Gastrocnemius medialis (tissue), 4 donors: Measurements from ENCODE around the gene LIN28B. TPM values are rescaled to one million over a fixed set of nuclear protein-coding genes. Genes with fewer than 3 reads are reported as not detected.

Source experiments
- ATAC-seq, 2 donors: fragments of 150-250 bp; one replicate each; pipeline ENCODE4 v1.9.1; 2016
- DNase-seq, 2 donors: peaks; one replicate each; pipeline ENCODE4 v3.0.0-alpha.2; 2019
- H3K27ac ChIP-seq, 4 donors: fragments of 200-600 bp; sonication (generic); 1 replicate in 1 of 4; 2 replicates in 3 of 4; pipeline ENCODE4 v1.5.1; 2016 to 2018; ENCODE audit warnings: mild to moderate bottlenecking in 2 of 4, moderate library complexity in 1 of 4
- H3K27me3 ChIP-seq, 3 donors: fragments of 200-600 bp; sonication (generic) in 2 of 3; 1 replicate in 1 of 3; 2 replicates in 2 of 3; pipeline versions ENCODE4 v1.5.1 to v1.6.0; 2016 to 2019; ENCODE audit warnings: mild to moderate bottlenecking in 1 of 3, moderate library complexity in 1 of 3
- H3K36me3 ChIP-seq, 2 donors: fragments of 200-600 bp; sonication (generic) in 1 of 2; one replicate each; pipeline ENCODE4 v1.5.1; 2017 to 2018
- H3K4me1 ChIP-seq, 2 donors: fragments of 200-600 bp; sonication (generic) in 1 of 2; one replicate each; pipeline ENCODE4 v1.5.1; 2016 to 2017; ENCODE audit warnings: mild to moderate bottlenecking in 2 of 2
- H3K4me3 ChIP-seq, 4 donors: fragments of 200-600 bp; sonication (generic) in 3 of 4; 1 replicate in 1 of 4; 2 replicates in 3 of 4; pipeline ENCODE4 v1.5.1; 2016 to 2019; ENCODE audit warnings: mild to moderate bottlenecking in 2 of 4
- H3K9me3 ChIP-seq, 3 donors: fragments of 200-600 bp; sonication (generic) in 2 of 3; 1 replicate in 1 of 3; 2 replicates in 2 of 3; pipeline ENCODE4 v1.5.1; 2016 to 2019
- POLR2A ChIP-seq, 2 donors: fragments of 450-650 bp; IDR thresholded peaks; one replicate each; pipeline ENCODE4 v1.6.1; 2017; ENCODE audit warnings: antibody characterized with exemption in 2 of 2, mild to moderate bottlenecking in 2 of 2, moderate library complexity in 2 of 2
- in situ Hi-C, 4 donors: fragments of 200-750 bp; cut with MboI; loops; one replicate each; pipeline versions ENCODE4 v1.15.0 to v1.8.0; 2017; ENCODE audit warnings: low sequenced_read_pairs in 4 of 4
- intact Hi-C: fragments of 100-400 bp; cut with DNase I; formaldehyde crosslinking; loops from one replicate; pipeline ENCODE4 v1.15.1; 2023; ENCODE audit warnings: low total_unique reads
- total RNA-seq, 4 donors: library from RNA; depleted of rRNA; stranded (reverse); fragments of >200 nt; gene quantifications; one replicate each; pipeline versions ENCODE4 v1.1.0 to v1.2.3, GENCODE V29; 2016
- TF ChIP-seq, protein P1 (sequence below), 5 experiments: fragments of 450-650 bp in 3 of 5; fragments of 200-600 bp in 2 of 5; sonication (generic) in 2 of 5; IDR thresholded peaks in 4 of 5; conservative IDR thresholded peaks in 1 of 5; 1 replicate in 4 of 5; 2 replicates in 1 of 5; pipeline ENCODE4 v1.5.1; 2016 to 2019; ENCODE audit warnings: antibody characterized with exemption in 5 of 5, mild to moderate bottlenecking in 3 of 5, moderate library complexity in 3 of 5

The LIN28B gene
- total RNA-seq, 4 donors from 2014 or later = not detected

DNA sequence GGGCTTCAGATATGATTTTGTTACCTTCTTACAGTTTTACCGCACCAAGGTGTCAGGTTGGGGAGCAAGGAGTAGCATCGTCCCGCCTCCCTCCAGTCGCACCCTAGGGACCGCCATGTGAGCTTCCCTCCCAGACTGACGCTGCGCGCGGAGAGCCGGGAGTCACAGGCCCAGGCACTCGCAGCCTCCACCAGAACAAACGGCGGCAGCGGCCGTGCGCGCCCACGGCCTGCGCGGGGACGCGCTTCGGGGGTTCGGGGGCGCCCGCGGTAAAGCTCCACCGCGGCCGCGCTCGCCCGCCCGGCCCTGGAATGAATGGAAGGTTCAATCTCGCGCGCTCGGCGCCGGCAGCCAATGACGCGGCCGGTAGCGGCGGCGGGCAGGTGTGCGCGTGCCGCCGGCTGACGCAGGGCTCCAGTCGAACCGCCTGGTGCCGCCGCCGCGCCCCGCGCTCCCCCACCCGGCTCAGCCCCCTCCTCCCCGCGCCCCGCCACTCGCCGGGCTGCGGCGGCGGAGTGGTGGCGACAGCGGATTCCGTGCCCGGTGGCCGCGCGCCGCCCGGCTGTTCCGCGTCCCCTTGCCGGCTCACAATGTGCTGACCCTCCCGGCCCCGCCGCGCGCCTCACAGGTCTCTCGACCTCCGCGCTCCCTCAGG is 16.5 kb upstream of the LIN28B start:
- DNase-seq (no peak), ATAC-seq (peak in 1 of 2 donors; percentile 6)
- intact Hi-C loops = loop anchor here (5.0 kb wide), 1 partner anchor 137 kb away; no protein-coding TSS in a partner anchor
- Histone ChIP-seq H3K4me1 (peaks cover 0 to 3% of the 10 kb centered on the region in 2 donors), H3K9me3 (no peaks in the 10 kb centered on the region), H3K27ac (no peak overlapping the region), H3K27me3 (peaks cover 38 to 72% (median 53%) of the 10 kb centered on the region in 3 donors), H3K4me3 (peak overlapping the region; percentile 33 to 53 (median 48)), H3K36me3 (no peaks in the 10 kb centered on the region)
- in situ Hi-C loops = no loop called here
- TF ChIP-seq, protein P1, sequence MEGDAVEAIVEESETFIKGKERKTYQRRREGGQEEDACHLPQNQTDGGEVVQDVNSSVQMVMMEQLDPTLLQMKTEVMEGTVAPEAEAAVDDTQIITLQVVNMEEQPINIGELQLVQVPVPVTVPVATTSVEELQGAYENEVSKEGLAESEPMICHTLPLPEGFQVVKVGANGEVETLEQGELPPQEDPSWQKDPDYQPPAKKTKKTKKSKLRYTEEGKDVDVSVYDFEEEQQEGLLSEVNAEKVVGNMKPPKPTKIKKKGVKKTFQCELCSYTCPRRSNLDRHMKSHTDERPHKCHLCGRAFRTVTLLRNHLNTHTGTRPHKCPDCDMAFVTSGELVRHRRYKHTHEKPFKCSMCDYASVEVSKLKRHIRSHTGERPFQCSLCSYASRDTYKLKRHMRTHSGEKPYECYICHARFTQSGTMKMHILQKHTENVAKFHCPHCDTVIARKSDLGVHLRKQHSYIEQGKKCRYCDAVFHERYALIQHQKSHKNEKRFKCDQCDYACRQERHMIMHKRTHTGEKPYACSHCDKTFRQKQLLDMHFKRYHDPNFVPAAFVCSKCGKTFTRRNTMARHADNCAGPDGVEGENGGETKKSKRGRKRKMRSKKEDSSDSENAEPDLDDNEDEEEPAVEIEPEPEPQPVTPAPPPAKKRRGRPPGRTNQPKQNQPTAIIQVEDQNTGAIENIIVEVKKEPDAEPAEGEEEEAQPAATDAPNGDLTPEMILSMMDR (IDR thresholded peaks at IDR 0.05 in 4 of 5, conservative IDR thresholded peaks at IDR 0.05 in 1 of 5) = no peak
- TF ChIP-seq POLR2A (IDR thresholded peaks at IDR 0.05) = no peak

DNA sequence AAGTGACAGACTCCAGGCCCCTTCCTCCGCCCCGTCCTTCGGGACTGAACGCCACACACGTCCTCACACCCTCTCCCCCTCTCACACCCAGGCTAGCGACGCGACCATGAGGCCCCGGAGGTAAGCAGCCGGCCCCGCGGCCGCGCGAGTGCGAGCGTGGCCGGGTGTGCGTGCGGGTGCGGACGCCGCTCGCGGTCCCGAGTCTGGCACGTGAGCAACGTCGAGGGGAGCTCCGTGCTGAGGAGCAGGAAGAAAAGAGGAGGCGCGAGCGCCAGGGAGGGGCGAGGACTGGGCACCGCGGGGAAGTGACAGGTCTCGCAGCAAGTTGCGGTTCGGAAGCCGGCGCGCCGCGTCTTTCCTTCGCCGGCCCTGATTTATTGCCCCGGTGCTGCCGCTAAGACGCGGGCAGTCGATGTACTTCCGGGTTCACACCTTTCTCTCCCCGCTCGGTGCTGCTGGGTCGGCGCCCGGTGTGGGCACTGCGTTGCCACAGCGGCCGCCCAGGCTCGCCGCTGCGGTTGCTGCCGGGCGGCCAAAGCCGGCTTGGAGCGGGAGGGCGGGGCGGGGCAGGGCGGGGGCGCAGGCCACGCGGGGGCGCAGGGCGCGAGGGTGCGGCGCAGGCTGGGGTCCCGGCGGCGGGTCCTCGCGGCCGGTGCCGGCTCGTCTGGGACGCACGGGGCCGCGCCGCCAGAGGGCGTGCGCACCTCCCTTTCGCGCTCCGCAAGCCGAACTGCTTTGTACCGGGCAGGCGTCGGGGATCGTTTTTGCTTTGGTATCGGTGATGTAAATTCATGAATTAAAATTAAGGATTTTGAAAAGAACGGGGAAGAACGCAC is 15.8 kb upstream of the LIN28B start:
- Histone ChIP-seq H3K36me3 (no peaks in the 10 kb centered on the region), H3K27me3 (peaks cover 38 to 80% (median 57%) of the 10 kb centered on the region in 3 donors), H3K4me1 (peaks cover 0 to 3% of the 10 kb centered on the region in 2 donors), H3K9me3 (no peaks in the 10 kb centered on the region), H3K27ac (no peak overlapping the region), H3K4me3 (peak overlapping the region; percentile 33 to 53 (median 48))
- DNase-seq (no peak), ATAC-seq (peak; percentile 56 to 61)
- intact Hi-C loops (loop anchor here (5.0 kb wide), 1 partner anchor 136 kb away; no protein-coding TSS in a partner anchor), in situ Hi-C loops (no loop called here)
- TF ChIP-seq, protein P1 (IDR thresholded peaks at IDR 0.05 in 4 of 5, conservative IDR thresholded peaks at IDR 0.05 in 1 of 5) = peak; percentile 5 to 51 (median 37)
- no peak for TF ChIP-seq POLR2A (IDR thresholded peaks at IDR 0.05)

GRCh38 chr6:104941729-104942091 is 15.2 kb upstream of the LIN28B start:
- in situ Hi-C loops (no loop called here), intact Hi-C loops (loop anchor here (5.0 kb wide), 1 partner anchor 136 kb away; no protein-coding TSS in a partner anchor)
- DNase-seq (no peak), ATAC-seq (no peak)
- Histone ChIP-seq H3K9me3 (no peaks in the 10 kb centered on the region), H3K36me3 (no peaks in the 10 kb centered on the region), H3K27ac (no peak overlapping the region), H3K27me3 (peaks cover 38 to 83% (median 59%) of the 10 kb centered on the region in 3 donors), H3K4me1 (peaks cover 0 to 3% of the 10 kb centered on the region in 2 donors), H3K4me3 (peak overlapping the region in 1 of 4 donors; percentile 49)
- TF ChIP-seq POLR2A (IDR thresholded peaks at IDR 0.05) = no peak
- TF ChIP-seq, protein P1 (IDR thresholded peaks at IDR 0.05 in 4 of 5, conservative IDR thresholded peaks at IDR 0.05 in 1 of 5) = peak in 1 of 5 experiments; percentile 2

DNA sequence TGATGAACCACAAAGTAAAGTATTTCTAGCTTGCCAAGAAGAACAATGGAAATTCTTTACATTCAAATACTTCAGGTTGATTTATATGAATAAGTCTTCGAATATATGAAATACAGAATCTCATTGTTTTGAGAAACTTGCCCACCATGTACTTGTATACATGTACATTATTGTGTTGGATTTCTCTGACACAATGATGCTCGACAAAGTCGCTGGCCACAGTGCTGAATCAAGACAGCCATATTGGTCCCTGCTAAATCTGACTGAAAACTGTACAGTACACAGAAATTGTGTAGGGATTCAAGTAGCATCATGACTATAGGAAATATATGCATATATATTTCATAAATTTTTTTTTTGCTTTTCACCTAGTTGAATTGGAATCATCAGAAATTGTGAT is 13.1 kb upstream of the LIN28B start:
- no peak for DNase-seq
- Histone ChIP-seq H3K36me3 (no peaks in the 10 kb centered on the region), H3K4me3 (no peak overlapping the region), H3K27me3 (peaks cover 40 to 85% (median 60%) of the 10 kb centered on the region in 3 donors), H3K9me3 (no peaks in the 10 kb centered on the region), H3K27ac (no peak overlapping the region), H3K4me1 (peaks cover 0 to 3% of the 10 kb centered on the region in 2 donors)
- TF ChIP-seq POLR2A (IDR thresholded peaks at IDR 0.05) = no peak
- TF ChIP-seq, protein P1 (IDR thresholded peaks at IDR 0.05 in 4 of 5, conservative IDR thresholded peaks at IDR 0.05 in 1 of 5) = no peak
- in situ Hi-C loops (no loop called here), intact Hi-C loops (loop anchor here (5.0 kb wide), 1 partner anchor 134 kb away; no protein-coding TSS in a partner anchor)
- ATAC-seq = no peak
